ENCODE measurements around the gene BOC.

BOC gene

GRCh38 chr3:113222451-113223086 is 11.2 kb downstream of the BOC start:
- no peak for DNase-seq (ENCODE audit: low spot score)

GRCh38 chr3:113223475-113224281 is 12.3 kb downstream of the BOC start:
- DNase-seq (ENCODE audit: low spot score) = no peak

- no peak for DNase-seq (ENCODE audit: low spot score)
Observed at GRCh38 chr3:113225286-113225685, 13.9 kb downstream of the BOC start.

GRCh38 chr3:113226491-113226890 is 15.1 kb downstream of the BOC start:
- no peak for DNase-seq (ENCODE audit: low spot score)

GRCh38 chr3:113227146-113227545 is 15.8 kb downstream of the BOC start:
- DNase-seq (ENCODE audit: low spot score) = no peak

GRCh38 chr3:113228498-113229286 is 17.3 kb downstream of the BOC start:
- DNase-seq (ENCODE audit: low spot score) = no peak

GRCh38 chr3:113231391-113231790 is 20.0 kb downstream of the BOC start:
- no peak for DNase-seq (ENCODE audit: low spot score)

- no peak for DNase-seq (ENCODE audit: low spot score)
Observed at GRCh38 chr3:113231827-113232253, 20.5 kb downstream of the BOC start.

- DNase-seq (ENCODE audit: low spot score) = no peak
Observed at GRCh38 chr3:113232342-113232741, 21.0 kb downstream of the BOC start.

GRCh38 chr3:113233497-113233896 is 22.1 kb downstream of the BOC start:
- no peak for DNase-seq (ENCODE audit: low spot score)

GRCh38 chr3:113234028-113234427 is 22.7 kb downstream of the BOC start:
- no peak for DNase-seq (ENCODE audit: low spot score)

GRCh38 chr3:113234688-113235260 is 23.4 kb downstream of the BOC start:
- DNase-seq (ENCODE audit: low spot score) = no peak

GRCh38 chr3:113238503-113238902 is 27.1 kb downstream of the BOC start:
- DNase-seq (ENCODE audit: low spot score) = no peak

- DNase-seq (ENCODE audit: low spot score) = no peak
Observed at GRCh38 chr3:113240841-113241240, 29.5 kb downstream of the BOC start.

GRCh38 chr3:113241292-113242095 is 30.1 kb downstream of the BOC start:
- DNase-seq (ENCODE audit: low spot score) = no peak

GRCh38 chr3:113242096-113242581 is 30.8 kb downstream of the BOC start:
- no peak for DNase-seq (ENCODE audit: low spot score)

GRCh38 chr3:113243071-113243470 is 31.7 kb downstream of the BOC start:
- DNase-seq (ENCODE audit: low spot score) = no peak

- no peak for DNase-seq (ENCODE audit: low spot score)
Observed at GRCh38 chr3:113243846-113244245, 32.5 kb downstream of the BOC start.

- DNase-seq (ENCODE audit: low spot score) = no peak
Observed at GRCh38 chr3:113245761-113246161, 34.4 kb downstream of the BOC start.

GRCh38 chr3:113247068-113247467 is 35.7 kb downstream of the BOC start:
- no peak for DNase-seq (ENCODE audit: low spot score)

- no peak for DNase-seq (ENCODE audit: low spot score)
Observed at GRCh38 chr3:113247675-113248458, 36.5 kb downstream of the BOC start.
